Measurements from ENCODE around the gene REX1BD.
"Not testable (repeated sequence)": the region's sequence is repeated elsewhere in the genome, so short reads cannot be mapped to it uniquely, and the experiment has no call there.

The REX1BD gene

DNA sequence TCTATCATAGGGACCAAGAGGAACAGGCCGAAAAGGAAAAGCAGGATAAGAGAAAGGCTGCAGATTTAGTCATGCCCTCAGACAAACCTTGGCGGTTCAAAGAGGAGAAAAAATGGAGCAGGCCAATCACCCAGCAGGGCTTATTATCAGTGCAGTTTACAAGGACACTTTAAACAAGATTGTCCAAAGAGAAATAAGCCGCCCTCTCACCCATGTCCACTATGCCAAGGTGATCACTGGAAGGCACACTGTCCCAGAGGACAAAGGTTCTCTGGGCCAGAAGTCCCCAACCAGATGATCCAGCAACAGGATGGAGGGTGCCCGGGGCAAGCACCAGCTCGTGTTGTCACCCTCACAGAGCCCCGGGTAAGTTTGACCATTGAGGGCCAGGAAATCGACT lies 8.3 kb upstream of the REX1BD start:
- no peak for DNase-seq

DNA sequence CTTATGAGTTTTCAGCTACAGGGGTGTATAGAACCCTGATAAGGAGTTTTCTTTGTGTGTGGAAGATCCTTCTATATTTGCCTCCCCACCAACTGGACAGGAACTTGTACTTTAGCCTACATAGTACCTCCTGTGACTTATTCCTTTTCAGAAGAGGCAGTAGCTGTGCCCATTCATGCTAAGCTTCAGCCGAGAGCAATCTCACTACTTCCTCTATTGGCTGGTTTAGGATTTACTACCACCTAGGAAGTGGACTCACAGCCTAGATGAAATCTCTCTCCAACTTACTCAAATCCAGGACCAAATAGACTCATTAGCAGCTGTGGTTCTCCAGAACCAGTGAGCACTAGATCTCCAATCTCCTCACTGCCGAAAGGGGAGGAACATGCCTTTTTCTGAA lies 2.3 kb upstream of the REX1BD start:
- DNase-seq: no peak

DNA sequence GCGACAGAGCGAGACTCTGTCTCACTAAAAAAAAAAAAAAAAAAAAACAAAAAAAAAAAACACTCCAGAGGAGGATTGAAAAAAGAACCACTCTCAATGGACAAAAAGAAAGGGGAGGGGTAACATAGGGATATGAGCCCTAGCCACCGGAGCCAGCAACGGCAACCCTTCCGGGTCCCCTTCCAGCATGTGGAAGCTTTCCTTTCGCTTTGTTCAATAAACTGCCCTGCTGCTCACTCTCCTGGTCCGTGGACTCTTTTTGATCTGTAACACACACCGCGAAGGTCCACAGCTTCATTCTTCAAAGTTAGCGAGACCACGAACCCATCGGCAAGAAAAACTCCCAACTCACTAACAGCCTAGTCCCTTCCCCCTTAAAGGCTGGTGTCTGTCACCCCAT lies 1.0 kb upstream of the REX1BD start:
- DNase-seq: no peak

DNA sequence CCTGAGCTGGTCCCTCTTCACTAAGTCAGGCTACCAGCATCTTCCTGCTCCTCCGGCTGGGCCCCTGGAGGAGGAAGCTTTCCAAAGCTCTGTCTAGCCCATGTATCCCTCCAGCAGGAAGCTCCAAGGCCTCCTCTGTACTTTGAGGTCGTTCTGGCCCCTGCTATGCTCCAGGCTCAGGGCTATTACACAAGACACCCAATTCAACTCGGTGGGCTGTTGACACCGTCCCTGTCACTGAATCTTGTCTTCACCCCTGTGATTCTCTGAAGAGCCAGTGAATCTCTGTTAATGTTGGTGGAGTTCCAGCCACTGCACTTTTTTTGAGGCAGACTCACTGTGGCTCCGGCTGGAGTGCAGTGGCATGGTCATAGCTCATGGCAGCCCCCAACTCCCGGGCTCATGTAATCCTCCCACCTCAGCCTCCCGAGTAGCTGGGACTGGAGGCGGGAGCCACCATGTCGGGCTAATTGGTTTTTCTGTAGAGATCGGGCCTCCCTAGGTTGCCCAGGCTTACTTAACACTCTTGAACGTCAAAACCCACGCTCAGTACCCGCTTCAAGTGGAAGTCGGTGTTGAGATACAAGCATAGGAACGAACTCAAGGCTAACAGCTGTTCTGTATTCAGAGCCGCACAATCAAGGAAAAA lies 512 bp upstream of the REX1BD start:
- DNase-seq: no peak

DNA sequence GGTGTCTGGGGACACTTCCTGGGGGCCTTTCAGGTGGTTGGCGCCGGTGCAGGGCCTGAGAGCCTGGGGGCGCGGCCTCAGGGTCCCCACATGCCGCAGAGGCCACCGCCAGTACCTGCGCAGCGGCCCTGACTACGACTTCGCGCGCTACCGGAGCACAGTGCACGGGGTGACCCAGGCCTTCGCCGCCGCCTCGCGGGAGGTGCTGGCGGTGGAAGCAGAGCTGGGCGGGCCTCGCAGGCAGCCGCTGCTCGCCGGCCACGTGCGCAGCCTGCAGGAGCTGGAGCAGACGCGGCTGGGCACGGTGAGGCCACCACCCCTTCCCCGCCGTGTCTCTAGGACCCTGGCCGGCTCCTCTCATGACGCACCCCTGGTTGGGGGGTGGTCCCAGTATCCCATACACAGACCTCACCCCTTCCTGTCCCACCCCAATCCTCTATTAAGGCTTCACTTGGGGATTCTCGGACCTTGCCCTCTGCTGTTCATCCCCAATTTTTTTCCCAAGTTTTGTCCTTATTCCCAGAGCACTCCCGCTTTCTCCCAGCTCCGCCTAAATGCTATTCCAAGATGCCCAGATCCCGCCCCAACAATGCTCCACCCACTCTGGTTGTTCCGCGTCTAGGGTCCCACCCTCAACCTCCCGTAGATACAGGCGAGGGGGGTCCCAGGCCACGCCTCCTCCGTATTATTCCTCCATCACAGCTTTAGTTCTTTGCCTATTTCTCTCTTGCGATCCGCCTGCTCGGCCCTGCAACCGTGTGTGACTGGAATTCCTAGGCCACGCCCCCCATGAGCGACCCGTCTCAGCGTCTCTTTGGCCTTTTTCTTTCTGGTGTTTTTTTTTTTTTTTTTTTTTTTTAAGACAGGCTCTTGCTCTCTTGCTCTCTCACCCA lies 1.0 kb downstream of the REX1BD start:
- DNase-seq: peak; percentile 89

DNA sequence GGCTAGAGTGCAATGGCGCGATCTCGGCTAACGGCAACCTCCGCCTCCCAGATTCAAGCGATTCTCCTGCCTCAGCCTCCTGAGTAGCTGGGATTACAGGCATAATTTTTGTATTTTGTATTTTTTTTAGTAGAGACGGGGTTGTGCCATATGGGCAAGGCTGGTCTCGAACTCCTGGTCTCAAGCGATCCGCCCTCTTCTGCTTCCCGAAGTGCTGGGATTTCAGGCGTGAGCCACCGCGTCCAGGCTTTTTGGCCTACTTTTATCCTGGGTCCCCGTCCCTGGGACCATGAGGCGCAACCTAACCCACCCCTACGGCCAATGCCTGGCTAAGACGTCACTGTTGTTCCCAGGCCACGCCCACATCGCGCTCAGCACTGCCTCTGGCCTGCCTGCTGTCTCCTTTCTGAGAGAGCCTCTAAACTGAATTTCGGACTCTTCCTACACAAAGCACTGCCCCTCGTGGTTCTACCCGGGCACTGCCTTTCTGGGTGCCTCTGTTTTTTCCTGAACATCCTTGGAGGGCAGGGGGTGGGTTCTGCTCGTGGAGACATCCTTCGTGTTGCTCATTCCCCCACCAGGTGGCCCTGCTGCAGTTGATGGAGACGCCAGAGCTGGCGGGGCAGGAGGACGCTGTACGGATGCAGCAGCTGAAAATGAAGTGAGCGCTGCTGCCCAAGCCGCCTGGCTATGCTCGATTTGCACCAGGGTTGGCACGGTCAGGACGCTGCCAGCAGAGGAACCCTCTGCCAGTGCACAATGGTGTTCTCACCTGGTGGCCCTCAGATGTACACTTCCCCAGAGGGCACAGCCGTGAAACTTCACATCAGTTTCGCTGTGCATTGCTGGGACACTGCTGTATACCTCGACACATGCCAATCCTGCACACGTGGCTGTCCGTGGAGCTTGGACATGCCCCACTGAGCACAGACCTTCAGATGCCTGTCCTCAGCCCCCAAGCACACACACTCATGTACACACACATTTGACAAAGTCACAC lies 2.0 kb downstream of the REX1BD start:
- DNase-seq: peak; percentile 99

DNA sequence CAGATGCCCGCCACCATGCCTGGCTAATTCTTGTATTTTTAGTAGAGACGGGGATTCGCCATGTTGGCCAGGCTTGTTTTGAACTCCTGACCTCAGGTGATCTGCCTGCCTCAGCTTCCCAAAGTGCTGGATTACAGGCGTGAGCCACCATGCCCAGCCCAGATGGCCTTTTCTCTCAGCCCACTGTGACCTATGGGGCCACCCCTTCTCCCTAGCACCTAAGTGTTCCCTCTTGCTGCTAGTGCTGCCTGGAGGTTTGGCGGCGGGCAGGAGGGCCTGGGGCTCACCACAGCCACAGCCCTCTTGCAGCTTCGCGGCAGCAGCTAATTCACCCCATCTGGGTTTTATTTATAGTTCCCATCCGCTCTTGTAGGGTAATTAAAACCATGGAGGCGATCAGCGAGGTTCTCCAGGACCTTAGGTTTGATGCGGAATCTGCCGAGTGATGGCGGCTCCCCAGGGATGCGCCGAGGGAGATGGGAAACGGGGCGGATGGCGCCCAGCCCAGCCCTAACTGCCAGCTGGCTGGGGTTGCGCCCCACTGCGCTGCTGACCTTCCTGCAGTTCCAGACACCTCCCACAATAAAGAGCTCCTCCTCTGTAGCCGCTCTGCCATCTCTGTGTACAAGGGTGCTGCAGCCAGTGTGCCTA lies 3.3 kb downstream of the REX1BD start:
- no peak for DNase-seq

DNA sequence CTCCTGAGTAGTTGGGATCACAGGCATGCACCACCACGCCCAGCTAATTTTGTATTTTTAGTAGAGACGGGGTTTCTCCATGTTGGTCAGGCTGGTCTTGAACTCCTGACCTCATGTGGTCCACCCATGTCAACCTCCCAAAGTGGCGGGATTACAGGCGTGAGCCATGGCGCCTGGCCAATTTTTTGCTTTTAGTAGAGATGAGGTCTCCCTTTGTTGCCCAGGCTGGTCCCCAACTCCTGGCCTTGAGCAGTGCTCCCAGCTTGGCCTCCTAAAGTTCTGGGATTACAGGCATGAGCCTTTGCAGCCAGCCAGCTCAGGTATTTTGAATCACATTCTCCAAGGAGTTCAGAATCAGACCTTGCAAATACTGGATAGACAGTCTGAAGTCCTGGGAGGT lies 4.1 kb downstream of the REX1BD start:
- DNase-seq: not testable (repeated sequence)

DNA sequence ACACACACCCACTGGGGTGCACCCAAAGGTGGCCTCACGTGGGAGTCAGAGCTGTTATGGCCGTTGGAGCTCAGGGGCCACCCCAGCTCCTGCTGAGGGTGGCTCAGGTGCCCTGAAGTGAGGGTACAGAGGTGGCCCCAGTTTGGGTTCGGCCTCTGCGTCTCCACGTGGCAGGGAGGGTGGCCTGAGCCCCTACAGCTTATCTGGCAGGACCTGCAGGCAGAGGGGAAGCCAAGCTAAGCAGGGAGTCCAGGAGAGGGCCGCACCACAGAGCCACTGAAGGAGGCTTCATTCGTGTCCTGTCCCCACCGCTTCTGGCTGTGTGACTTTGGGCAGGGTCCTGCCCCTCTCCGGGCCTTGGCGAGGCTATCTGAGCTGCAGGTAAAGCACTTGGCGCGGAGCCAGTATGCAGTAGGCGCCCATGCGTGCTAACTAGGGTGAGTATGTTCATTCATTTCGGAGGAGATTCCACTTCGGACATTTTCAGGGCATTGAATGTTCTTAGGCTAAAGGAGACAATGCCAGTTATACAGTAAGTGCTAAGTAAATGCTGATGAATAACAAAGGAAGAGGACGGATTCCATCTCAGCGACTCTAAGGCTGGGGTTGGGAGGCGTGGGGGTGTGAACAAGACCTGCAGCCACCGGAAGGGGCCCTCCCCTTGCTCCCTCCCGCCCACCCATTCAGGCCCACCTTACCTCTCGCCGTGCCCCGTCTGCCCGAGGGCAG lies 4.9 kb downstream of the REX1BD start:
- DNase-seq: no peak

DNA sequence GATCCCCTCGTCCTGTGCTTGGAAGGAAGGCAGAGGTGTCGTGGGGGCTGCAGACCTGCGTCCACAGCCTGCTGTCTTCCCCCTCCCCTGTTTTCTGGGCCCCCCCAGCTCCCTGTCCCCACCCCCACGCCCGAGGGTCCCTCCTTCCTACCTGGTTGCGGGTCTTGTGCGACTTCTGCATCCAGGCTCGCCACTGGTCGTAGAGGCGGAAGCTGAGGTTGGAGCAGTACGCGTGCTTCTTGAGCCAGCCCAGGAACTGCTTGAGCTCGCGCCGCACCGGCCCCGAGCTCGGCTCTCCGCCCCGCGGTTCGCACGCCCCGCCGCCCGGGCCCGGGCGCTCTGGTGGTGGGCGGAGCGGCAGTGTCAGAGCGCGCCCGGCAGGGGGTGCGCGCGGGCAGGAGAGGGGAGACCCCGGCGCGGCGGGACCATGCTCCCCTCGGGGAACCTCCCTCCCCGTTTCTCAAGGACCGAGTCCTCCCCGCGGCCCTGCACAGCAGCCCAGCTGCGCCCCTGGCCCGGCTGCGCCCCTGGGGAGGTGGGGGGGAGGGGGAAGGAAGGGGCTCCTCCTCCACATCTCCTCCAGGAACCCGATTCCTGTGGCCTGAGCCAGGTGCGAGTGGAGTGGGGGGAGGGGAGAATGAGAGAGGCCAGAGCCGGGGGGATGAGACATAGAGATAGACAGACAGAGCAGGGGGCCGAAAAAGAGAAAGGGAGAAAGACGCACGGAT lies 5.7 kb downstream of the REX1BD start:
- peak; percentile 50 for DNase-seq

DNA sequence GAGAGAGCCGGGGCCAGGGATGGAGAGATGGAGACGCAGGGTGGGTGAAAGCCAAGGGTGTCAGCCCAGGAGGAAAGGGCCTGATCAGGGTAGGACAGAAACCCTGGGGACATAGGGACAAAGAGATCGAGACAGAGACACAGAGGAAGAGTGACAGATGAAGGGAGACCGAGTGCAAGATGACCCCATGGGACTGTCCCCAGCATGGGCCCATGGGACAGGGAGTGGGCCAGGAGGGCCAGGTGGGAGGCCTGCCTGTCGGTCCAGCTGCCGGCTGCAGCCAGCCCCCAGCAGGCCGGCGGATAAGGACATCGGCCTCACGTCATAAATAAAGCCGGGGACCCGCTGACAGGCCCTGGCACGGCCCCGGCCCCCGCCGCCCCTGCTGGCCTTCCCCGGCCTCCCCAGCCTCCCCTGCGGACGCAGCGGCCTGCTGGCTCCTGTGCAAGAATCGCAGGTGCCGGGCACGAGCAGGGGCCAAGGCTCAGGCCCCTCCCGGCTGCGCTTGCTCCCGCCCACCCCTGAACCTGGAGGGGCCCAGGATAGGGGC lies 6.3 kb downstream of the REX1BD start:
- DNase-seq: no peak

DNA sequence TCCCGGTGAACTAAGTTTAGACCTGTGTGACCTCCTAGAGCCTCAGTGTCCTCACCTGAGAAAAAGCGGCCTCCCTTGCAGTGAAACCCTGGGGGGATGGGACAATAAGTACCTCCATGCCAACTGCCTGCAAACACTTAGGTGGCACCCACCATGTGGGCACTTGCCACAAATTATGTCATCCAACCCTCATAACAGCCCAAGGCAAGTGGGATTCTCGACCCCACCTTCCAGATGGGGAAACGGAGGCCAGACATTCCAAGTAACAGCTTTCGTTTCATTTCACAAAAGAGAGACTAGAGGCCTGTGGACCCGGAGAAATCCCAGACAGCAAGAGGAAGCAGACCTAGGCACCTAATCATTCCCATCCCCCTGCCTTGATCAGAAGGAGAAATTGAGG lies 6.9 kb downstream of the REX1BD start:
- no peak for DNase-seq

DNA sequence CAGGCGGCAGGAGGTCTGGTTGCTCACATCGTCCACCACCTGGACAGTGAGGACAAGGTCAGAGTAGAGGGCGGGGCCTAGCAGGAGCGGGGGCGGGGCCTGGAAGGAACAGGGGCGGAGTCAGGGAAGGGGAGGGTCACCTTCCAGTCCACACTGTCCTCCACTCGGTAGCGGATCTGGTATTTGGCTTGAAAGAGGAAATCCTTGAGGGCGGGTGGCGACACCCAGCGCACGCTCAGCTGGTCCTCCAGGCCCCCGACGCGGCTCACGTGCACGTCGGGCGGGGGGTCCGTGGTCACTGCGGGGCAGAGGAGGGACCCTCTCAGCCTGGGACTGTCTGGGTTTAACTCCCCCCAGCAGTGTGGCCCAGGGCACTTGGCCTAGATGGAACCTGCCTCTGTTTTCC lies 8.2 kb downstream of the REX1BD start:
- no peak for DNase-seq

DNA sequence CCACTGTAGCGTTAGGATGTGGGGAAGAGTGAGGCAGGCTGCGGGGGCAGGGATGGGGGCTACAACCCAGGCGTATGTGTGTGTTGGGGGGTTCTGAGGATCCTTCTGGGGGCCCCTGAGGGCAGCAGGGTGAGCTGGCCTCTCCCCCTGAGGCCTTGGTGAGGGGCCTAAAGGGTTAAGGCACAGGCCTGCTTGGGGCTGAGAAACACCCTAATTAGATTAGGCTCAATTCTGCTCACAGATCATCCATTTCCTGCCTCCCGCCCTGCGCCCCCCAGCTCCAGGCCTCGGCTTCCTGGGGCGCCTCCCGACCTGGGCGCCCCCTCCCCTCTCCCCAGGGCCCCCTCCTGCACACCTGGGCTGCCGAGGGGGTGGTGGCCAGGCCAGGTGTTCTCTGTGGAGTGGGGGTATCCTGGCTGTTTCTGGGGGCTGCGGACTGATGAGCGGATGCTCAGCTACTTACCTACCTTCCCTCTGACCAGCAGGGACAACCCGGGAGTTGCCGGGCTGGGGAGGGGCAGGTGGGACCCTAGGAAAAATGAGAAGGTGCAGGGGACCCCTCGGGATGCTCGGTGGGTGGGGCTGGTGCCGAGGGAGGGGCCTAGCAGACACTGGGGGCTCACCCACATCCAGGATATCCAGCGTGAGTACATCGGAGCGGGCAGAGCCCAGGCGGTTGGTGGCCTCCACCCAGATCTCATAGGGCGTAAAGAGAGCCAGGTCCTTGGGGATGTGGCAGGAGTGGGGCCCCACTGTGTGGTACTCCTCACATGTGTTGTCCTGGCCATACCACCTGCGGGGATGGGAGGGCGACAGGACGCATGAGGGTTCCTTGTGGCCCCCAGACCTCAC lies 9.4 kb downstream of the REX1BD start:
- no peak for DNase-seq

DNA sequence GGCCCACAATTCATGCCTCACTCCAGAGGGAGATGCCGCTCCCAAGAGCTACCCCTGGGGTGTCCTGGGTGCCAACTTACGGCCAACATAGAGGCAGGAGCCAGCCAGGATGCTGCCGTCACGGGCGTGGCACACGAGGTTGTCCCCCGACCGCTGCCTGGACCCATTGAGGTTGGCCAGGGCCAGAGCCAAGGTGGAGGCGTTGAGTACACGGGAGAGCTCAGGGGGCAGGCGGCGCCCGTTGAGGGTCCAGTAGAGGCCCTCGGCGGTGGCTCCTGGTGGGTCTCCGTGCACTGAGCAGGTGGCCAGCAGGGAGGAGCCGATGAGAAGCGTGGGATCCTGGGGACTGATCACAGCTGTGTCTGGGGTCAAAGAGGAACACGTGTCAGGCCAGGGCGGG lies 10.9 kb downstream of the REX1BD start:
- DNase-seq: no peak

DNA sequence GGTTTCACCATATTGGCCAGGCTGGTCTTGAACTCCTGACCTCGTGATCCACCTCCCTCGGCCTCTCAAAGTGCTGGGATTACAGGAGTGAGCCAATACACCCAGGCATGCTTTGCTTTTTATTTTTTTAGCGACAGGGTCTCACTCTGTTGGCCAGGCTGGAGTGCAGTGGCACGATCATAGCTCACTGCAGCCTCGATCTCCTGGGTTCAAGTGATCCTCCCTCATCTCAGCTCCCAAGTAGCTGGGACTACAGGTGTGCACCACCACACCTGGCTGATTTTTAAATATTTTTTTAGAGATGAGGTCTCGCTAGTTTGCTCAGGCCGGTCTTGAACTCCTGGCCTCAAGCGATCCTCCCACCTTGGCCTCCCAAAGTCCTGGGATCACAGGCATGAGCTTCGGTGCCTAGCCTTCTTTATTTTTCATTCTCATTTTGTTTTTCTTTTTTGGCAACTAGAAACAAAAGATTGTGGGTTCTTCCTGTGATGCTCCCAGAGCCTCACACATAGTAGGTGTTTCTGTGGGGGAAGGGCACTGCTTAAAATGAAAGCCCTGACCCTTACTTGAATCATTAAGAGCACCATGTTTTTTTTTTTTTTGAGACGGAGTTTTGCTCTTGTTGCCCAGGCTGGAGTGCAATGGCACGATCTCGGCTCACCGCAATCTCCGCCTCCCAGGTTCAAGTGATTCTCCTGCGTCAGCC lies 12.2 kb downstream of the REX1BD start:
- DNase-seq: not testable (repeated sequence)

DNA sequence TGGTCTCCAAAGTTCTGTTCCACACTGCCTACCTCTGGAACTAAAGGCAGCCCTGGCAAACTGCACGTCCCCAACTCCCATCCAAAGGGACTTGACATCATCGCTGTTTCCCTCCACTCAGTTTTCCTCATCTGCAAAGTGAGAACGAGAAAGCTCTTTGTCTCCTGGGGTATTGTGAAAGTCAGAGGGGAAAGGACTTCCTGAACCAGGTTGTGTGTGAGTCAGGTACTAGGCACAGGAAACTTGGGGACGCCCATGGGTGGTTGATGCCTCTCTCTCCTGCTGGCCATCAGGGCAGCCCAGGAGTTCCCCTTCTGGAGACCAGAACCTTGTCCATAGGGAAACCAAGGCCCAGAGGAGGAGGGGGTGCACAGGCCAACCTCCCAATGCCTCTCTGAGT lies 13.3 kb downstream of the REX1BD start:
- no peak for DNase-seq

DNA sequence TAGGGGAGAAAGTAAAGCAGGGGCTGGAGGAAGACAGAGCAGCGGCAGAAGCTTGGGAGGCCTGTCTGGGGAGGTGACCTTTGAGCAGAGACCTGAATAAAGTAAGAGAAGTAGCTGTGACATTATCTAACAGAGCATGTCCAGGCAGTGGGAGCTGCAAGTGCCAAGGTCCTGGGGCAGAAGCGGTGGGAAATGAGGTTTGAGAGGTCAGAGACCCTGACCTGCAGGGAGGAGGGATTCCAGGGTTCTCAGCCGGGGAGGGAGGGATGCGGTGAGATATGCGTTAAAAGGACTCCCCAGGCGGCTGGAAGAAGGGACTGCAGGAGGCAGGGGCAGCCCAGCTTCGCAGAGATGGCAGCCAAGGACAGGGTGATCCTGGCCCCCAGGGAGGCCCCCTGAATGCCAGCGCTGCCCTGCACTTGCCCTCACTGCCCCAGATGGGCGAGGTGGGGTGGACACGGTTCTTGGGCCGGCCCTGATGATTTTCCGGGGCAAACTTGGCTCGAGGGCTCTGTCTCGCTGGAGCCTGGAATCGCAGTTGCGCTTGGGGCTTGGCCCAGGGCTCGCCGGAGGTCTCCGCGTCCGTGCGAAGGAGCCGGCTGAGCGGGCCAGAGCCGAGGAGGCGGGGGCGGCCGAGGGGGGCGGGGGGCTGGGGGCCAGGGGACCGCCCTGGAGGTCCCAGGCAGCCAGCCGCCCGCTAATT lies 14.8 kb downstream of the REX1BD start:
- no peak for DNase-seq
